Kidney tubule cell (primary cell): ENCODE data around the gene DOK4.

Experiments
- DNase-seq: peaks from one replicate; pipeline ENCODE4 v3.0.0-alpha.2; 2018; ENCODE audit warnings: low spot score

The DOK4 gene

DNA sequence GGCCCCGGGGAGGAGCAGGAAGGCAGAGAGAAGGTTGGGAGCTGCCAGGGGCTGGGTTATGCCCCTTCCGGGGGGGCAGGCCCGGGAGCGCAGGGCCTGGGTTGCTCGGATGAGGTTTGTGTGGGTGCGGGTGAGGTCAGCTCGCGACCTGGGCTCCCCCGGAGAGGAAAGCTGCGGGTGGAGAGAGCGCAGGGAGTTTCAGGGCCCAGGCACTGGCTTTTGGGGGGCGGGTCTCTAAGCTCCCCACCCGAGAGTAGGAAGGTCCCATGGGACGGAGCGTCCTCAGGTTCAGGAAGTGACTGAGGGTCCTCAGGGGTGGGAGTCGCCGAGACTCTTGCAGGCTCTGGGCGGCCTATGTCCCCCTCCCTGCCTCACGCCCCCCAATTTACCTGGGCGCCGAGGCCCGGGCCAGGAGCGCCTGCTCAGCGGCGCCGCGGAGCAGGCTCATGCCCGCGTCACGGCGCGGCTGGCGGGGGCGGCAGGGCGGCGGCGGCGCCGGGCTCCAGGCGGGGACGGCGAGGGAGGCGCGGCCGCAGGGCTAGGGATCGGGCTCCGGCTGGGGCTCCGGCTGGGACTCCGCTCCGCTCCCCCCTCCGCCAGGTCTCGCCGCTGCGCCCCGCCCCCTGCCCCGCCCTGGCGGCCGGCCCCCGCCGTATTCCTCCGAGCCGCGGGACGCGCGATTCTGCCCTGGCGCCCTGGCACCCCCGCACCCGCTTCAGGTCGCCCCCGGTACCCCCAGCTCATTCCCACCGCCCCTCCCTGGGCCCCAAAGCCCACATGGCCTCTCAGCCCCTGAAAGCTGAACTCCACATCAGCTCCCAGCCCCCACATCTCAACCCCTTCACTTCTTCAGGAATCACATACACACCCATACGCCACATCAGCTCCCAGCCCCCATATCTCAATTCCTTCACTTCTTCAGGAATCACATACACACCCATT lies at the start of gene DOK4:
TSS of gene DOK4 (minus strand) at position 578 of the 942 bp plus-strand sequence. CDS start 6,986 bp downstream, outside the sequence.
- peak; percentile 79 for DNase-seq

DNA sequence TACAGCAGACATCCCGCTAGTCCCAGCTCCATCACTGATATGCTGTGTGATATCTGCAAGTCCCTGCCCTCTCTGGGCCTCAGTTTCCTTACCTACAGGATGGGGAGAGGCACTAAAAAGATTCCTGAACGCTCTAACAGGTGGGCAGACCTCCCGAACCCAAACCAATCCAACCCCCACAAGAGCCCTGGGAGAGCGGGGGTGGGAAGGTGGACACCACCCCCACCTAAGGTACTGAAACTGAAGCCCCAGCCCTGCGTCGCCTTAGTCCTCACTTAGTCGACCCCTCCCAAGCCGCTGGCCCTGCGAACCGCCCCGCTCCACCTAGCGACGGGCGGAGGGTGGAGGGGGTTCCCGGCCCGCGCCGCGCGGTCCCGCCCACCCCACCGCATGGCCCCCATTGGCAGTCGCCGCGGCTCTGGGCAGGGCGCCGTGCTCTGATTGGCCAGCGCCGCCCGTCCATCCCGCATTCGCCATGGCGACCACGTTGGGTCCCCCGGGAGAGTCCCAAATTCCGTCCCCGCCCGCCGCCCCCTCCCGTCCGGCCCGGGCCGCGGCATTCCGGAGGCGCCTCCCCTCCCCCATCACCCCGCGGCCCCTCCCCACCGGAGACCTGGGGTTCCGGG lies 49.5 kb upstream of the DOK4 start:
- peak; percentile 94 for DNase-seq

DNA sequence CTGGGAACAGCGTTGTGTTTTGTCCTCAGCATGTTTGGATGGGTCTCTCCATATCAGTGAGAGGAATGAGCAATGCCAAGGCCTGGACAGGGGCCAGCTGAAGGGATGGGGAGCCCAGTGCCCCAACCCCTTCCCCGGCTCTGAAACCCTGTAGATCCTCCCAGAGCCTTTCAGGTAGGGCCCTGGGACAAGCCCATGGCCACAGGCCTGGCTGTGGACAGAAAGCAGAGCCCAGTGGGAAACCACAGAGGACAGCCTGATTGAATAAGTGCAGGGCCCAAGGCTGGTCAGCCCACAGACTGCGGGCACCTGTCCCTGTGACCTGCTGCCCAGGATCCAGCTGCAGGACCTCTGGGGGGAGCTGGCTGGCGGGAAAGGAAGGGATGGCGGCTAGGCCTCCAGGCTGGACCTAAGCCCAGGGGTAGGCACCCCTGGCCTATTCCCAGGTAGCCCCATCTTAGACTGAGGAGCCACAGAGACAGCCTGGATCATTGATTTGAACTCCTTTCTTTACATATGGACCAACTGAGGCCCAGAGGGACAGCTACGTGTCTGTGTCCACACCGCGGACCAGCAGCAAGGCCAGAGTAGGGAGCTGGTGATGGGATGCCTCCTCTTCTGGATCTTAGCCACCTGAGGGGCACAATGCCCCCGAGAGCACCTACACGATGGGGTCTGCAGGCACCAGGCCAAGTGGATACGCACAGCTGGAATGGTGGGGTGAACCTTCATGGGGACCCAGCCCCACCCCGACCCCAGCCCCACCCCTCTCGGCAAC lies 48.8 kb upstream of the DOK4 start:
- DNase-seq: no peak

DNA sequence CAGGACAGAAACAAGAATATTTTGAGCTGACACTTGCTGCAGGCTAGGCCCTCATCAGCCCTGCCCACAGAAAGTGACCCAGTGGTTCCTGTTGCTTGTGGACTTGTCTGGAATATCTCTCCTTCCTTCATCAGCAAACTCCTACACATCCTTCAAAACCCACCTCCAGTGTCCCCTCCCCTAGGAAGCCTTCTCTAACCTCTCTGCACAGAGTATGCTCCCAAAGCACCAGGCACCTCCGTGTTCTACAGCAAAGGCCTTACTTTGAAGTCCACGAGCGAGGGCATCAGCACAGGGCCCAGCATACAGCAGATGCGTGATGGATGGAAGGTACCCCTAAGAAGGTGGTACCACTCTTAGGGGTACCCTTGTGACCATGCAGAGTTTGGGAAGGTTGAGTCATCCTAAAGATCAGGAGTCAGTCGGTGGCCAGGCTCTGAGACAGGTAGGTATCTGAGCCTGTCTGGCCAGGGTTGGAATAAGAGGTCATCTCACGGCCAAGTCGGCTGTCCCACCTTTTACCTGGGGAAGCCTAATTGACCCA lies 48.1 kb upstream of the DOK4 start:
- DNase-seq: no peak

DNA sequence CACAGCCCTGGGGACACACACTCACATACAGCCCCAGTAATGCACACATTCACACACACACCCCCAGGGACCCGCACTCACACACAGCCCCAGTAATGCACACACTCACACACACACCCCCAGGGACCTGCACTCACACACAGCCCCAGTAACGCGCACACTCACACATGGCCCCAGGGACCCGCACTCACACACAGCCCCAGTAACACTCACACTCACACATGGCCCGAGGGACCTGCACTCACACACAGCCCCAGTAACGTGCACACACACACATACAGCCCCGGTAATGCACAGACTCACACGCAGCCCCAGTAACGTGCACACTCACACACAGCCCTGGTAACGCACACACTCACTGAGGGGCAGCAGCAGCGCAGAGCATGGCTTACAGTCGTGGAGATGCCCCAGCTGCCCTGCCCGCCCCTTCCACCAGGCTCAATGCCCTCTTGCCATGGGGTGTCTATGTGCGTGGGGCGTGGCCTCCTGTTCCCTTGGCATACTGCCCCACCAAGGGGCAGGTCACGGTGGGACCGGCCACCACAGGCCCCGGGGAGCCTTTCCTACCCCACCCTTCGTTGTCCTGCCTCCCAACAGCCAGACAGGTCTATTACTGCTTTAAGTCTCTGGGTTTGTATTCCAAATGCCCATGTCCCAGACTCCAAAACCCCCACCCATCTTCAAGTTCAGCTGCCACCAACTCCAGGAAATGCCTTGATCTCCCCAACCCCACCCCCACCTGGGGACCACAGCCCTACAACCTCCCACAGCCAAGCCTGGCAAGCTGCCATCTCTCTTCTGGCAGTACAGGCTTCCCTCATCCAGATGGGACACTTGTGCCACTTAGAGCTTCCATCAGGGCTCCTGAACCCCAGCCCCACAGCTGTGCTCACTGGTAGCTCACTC lies 47.4 kb upstream of the DOK4 start:
- no peak for DNase-seq

DNA sequence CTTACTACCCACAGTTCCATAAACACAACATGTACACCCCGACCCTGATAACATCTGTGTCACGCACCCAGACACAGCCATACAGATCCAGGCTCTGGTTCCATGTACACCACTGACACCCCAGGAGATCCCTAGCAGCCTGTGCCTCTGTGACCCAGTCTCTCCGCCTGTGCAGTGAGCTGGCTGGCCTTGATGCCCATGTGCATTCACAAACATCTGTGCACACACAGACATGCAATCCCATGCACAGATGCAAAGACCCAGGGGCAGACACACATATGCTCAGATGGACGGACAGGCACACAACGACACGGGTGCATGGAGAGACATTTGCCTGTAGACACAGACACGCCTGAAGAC lies 46.0 kb upstream of the DOK4 start:
- no peak for DNase-seq

DNA sequence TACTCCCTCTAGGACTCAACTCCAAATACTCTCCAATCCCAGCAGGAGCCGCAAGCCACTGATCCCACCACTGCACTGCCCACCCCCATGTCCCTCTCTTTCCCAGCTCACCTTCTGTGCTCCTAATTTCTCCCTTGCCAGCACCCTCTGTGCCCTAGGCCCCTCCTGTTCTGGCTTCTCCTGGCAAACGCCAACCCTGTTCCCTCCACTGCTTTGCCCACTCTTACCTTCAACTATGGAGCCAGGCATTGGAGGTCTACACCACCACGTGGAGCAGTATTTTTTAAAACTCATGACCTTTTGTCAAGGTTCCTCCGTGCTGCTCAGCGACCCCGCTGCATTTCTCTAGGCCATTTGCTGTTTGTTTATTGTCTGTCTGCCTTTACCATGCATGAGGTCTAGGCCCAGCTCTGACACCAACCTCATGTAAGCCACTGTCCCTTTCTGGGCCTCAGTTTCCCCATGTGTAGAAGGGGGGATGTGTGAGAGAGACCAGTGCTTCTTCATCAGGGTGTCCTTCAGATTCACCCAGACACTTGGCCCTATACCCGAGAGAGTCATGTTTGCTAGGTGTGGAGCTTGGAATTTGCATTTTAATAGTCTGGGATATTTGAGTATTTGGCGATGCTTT lies 45.5 kb upstream of the DOK4 start:
- DNase-seq: no peak

DNA sequence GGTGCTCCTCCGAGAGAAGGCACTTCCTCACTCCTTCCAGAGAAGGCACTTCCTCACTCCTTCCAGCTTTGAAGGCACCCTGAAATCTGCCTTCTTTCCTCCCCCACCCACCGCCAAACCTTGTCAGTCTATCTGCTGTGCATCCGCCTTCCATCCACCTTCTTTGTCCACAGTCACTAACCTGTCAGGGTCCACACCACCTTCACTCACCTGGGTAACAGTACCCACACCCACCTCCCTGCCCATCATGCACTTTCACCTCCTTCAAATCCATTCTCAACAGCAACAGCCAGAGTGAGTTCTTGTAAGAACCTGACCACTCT lies 44.9 kb upstream of the DOK4 start:
- no peak for DNase-seq

DNA sequence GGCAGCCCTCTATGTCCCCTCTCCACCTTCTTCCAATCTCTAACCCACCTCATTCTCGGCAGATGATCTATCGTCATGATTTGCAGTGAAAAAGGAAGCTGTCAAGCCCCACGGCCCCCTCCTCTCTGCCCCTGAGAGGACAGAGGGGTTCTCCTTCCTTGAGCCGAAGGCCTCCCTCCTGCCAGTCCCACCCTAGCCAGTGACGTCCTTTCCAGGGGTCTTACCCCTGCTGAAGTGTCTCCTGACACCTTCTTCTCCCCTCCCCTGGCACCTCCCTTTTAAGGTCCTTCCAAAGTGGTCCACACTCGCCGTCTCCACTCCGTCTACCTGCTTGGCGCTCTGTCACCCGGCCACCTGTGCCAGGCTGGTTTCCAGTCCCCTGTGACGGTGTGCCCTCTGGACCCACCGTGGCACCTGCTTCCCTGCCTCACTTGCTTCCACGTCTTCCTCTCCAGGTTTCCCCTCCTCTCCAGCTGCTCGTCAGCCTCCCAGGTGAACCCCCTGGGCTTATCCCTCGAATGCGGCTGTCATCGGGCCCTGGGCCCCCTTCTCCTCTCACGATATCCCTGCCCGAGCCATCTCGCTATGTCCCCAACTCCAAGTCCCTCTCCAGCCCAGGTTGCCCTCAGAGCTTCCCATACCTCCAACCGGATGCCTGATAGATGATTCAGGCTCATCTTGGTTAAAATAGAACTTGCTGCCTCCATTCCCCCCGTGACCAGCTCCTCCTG lies 44.4 kb upstream of the DOK4 start:
- peak; percentile 55 for DNase-seq

DNA sequence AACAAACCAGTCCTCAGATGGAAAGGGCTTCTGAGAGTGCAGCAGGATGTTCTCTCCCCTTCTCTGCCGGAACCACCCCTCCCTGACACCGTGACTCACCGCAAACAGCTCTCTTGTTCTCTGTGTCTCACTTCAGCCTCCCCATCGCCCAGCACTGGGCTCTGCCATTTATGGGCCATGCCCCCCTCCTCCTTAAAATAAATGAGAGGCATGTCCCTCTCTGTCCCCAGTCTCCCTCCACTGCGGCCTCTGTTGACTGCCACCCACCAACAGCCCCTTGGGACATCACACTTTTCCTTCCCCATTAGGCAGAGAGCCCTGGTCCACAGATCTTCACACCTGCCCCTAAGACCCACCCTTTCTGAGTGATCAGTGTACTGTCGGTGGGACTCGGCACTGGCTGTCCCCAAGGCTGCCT lies 43.8 kb upstream of the DOK4 start:
- peak; percentile 58 for DNase-seq

DNA sequence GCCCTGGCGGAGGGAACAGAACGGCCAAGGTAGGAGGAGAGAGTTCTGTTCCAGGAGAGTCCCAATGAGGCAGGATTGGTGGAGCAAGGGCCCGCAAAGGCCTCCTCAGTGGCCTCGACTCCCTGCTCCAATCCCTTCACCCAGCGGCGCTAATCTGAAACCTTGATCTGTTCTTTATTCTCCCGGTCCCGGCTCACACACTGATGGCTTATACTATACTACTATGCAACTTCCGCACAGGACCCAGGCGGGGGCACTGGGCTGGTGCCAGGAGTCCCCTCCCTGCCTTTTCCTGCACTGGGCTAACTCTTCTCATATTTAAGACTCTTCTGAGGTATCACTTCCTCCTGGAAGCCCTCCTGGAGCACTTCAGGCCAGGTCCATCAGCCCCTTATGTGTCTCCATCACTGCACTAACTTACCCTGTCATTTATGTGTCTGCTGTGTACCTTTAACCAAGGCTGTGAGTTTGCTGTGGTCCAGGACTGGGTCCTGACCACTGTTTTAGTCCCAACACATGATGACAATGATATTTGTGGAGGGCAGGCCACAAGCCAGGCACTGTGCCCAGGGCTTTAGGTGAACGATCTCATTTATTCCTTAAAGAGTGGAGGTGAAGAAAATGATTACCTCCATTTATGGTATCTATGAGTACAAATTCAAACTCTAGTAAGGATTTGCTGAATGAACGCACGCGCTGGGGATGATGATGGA lies 43.3 kb upstream of the DOK4 start:
- DNase-seq: no peak

DNA sequence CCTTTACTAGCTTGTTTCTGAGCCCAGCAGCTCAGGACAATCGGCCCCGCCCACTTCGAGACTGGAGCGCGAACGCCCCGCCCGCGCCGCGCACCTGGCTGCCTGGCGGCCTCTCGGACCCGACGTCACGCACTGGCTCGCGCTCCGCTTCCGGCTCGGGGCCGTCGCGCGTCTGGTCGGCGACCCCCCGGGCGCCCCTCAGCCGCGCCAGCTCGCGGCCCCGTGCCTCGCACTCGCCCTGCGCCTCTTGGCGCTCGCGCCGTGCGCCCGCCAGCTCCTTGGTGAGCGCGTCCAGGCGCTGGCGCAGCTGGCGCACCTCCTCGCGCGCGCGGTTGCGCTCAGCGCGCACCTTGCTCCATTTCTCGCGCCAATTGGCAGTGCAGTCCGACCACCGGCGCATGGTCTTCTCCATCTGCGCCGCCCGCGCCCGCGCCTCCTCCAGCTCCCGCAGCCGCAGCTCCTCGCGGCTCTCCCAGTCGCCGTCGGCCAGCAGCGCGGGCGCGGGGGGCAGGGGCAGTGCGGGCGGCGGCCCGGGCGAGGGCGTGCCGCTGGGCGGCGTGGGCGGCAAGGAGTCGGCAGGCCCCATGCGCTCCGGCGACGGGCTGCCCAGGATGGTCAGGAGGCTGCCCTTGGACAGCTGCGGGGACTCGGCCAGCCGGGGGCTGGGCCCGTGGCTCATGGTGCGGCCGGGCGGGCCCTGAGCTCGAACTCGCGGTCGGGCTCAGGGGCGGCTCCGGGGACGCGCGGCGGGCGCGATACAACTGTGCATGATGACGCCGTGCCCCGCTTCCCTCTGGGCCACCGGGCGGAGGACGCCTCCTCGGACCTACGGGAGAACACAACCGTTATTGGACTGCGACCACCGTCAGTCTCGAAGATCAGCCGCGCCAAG lies 42.5 kb upstream of the DOK4 start:
- DNase-seq: no peak

DNA sequence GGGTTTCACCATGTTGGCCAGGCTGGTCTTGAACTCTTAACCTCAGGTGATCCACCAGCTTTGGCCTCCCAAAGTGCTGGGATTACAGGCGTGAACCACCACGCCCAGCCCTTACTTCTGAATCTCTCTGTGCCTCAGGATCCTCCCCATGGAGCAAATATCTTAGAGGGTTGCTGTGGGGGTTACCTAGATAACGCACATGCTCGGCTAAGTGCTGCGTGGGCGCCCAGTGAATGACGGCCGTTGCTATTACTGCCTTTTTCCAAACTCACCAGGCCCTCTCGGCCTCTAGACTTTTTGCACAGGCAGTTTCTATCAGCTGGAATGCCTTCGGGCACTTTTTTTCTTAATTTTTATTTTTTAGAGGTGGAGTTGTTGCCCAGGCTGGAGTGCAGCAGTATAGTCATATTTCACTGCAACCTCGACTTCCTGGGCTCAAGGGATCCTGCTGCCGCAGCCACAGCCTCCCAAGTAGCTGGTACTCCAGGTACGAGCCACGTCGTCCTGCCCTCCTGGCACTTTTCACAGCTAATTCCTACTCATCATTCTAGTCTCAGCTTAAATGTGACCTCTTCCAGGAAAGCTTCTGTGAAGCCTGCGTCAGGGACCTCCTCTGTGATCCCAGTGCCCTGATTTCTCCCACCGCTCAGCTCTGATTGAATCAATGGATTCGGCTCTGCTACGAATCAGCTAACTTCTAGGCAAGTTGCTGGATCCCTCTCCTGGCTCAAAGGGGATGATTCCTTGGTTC lies 41.5 kb upstream of the DOK4 start:
- no peak for DNase-seq

DNA sequence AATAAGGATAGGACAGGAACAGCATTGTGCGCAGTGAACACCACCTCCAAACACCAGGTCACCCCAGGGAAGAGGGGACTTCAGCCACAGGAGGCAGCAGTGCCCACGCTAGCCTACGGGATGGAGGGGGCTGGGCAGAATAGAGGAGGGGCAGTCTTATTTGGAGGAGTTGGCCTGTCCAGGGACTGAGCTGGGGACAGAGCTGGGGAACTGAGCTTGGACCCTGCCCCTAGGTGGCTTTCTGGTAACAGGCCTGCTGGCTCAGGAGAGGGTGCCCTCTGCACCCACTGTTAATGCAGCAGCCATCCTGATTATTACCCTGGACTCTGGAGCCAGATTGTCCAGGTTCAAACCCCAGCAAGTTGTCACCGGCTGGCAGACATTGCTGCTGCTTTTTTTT lies 40.7 kb upstream of the DOK4 start:
- DNase-seq: no peak

DNA sequence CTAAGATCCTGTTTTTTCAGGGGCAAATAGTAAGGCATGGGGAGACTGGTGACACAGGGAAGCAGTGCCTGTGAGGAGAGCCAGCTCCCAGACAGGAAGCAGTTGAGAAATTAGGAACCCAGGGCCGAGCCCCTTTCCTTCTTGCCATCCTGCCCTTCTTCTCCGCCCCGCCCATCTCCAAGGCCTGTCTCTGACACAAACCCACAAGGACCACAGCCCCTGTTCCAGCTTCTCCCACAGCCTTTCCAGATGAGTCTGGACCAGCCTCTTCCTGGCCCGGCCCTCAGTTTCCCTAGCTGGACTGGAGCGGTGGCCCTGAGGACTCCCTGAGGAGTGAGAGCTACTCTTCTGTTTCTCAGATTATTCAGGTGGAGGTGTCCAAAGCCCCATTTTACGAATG lies 40.2 kb upstream of the DOK4 start:
- DNase-seq: no peak

DNA sequence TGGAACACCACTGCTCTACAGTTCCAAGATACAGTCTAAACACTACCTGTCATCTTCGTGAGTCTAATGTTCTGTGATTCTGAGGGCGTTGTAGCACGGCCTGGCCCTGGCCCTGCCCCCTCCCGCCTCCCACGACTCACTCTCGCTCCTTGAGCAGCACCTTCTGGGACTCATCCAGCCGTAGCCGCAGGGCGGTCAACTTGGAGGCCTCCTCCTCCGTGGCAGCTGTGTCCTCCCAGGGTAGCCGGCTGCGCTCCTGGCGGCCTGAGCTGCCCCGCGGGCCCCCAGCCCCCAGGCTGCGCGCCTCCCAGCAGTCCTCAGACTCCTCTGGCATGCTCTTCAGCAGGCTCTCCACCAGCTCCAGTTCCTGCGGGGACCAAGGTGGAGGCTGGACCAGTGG lies 39.5 kb upstream of the DOK4 start:
- DNase-seq: peak; percentile 65

DNA sequence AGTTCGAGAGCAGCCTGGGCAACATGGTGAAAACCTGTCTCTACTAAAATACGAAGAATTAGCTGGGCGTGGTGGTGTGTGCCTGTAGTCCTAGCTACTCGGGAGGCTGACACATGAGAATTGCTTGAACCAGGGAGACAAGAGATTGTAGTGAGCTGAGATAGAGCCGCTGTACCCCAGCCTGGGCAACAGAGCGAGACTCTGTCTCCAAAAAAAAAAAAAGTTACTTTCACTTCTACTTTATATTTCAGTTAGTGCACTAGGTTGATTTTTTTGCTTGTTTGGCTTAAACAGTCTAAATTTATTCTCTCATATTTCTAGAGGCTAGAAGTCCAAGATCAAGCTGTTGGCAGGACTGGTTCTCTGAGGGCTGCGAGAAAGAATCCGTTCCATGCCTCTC lies 36.7 kb upstream of the DOK4 start:
- no peak for DNase-seq

DNA sequence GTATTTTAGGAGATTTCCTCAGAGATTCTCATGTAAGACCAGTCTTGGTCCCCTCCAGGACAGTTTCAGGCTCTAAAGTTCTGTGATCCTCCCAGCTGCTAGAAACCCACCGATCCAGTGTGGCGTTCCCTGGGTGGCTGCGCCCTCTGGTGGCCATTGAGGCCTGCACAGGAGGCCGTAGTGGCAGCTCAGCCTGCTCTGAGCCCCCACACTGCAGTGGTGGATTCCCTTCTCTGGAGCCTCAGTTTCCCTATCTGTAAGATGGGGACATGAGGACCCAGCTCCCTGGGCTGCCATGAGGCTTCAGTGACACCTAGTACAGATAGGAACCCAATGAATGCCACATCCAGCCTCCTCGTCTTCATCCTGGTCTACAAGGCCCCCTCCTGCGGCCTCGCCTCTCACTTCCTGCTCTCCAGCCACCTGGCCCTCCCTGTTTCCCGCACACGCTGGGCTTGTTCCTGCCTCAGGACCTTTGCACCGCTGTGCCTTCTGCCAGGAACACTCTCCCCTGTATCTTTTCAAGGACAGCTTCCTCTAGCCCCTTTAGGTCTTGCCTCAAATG lies 33.6 kb upstream of the DOK4 start:
- peak; percentile 64 for DNase-seq
